HG02884 (cell line): ENCODE measurements around the gene SLC38A2.
A peak's percentile ranks its signal among the peaks of the same experiment; 100 is the strongest.

ENCODE experiments used
- ATAC-seq: cut with Tn5 transposase; IDR thresholded peaks from one replicate; pipeline ENCODE4 v1.9.1; 2021; ENCODE audit warnings: mild to moderate bottlenecking, moderate library complexity; ENCODE audit not compliant: unreplicated experiment

SLC38A2 gene

GRCh38 chr12:46377678-46378077, 5.1 kb upstream of the SLC38A2 start:
- ATAC-seq: no peak

- ATAC-seq: no peak
These were observed 4.0 kb upstream of the SLC38A2 start for GRCh38 chr12:46376579-46376978.

GRCh38 chr12:46374711-46375110, 2.1 kb upstream of the SLC38A2 start:
- ATAC-seq: no peak

GRCh38 chr12:46374310-46374709, 1.7 kb upstream of the SLC38A2 start:
- ATAC-seq: no peak

GRCh38 chr12:46373301-46374296, 1.0 kb upstream of the SLC38A2 start:
- no peak for ATAC-seq

GRCh38 chr12:46371718-46372543, 642 bp downstream of the SLC38A2 start:
- ATAC-seq: peak; percentile 8

- ATAC-seq: peak; percentile 46
These were observed 1.5 kb downstream of the SLC38A2 start for GRCh38 chr12:46370792-46371717.

- no peak for ATAC-seq
These were observed 2.2 kb downstream of the SLC38A2 start for GRCh38 chr12:46370380-46370734.

- no peak for ATAC-seq
These were observed 2.8 kb downstream of the SLC38A2 start for GRCh38 chr12:46369474-46370379.

GRCh38 chr12:46369095-46369473, 3.5 kb downstream of the SLC38A2 start:
- ATAC-seq: no peak

GRCh38 chr12:46368684-46369083, 3.9 kb downstream of the SLC38A2 start:
- no peak for ATAC-seq

GRCh38 chr12:46368138-46368537, 4.4 kb downstream of the SLC38A2 start:
- no peak for ATAC-seq

- ATAC-seq: no peak
These were observed 5.1 kb downstream of the SLC38A2 start for GRCh38 chr12:46367351-46368029.

GRCh38 chr12:46366771-46367170, 5.8 kb downstream of the SLC38A2 start:
- no peak for ATAC-seq

GRCh38 chr12:46365951-46366379, 6.6 kb downstream of the SLC38A2 start:
- no peak for ATAC-seq

GRCh38 chr12:46364777-46365580, 7.6 kb downstream of the SLC38A2 start:
- ATAC-seq: no peak

GRCh38 chr12:46364300-46364696, 8.3 kb downstream of the SLC38A2 start:
- ATAC-seq: no peak

- no peak for ATAC-seq
These were observed 8.8 kb downstream of the SLC38A2 start for GRCh38 chr12:46363582-46364299.
